Stimulated activated CD8-positive, alpha-beta memory T cell treated with anti-CD3 and anti-CD28 coated beads, Interleukin-2, amount 100 ng/mL, for 1 hour (primary cell): ENCODE data around the gene SCGB1A1.
"Not testable (repeated sequence)": the region's sequence is repeated elsewhere in the genome, so short reads cannot be mapped to it uniquely, and the experiment has no call there.

Experiments
- DNase-seq, 2 donors: peaks; one replicate each; pipeline ENCODE4 v3.0.0-alpha.2; 2020; ENCODE audit warnings: low read depth in 2 of 2

SCGB1A1 gene

GRCh38 chr11:62418733-62419132, at the start of gene SCGB1A1:
TSS of gene SCGB1A1 (plus strand) at chr11:62419033. CDS start at chr11:62419096, 63 bp downstream.
- no peak for DNase-seq

DNA sequence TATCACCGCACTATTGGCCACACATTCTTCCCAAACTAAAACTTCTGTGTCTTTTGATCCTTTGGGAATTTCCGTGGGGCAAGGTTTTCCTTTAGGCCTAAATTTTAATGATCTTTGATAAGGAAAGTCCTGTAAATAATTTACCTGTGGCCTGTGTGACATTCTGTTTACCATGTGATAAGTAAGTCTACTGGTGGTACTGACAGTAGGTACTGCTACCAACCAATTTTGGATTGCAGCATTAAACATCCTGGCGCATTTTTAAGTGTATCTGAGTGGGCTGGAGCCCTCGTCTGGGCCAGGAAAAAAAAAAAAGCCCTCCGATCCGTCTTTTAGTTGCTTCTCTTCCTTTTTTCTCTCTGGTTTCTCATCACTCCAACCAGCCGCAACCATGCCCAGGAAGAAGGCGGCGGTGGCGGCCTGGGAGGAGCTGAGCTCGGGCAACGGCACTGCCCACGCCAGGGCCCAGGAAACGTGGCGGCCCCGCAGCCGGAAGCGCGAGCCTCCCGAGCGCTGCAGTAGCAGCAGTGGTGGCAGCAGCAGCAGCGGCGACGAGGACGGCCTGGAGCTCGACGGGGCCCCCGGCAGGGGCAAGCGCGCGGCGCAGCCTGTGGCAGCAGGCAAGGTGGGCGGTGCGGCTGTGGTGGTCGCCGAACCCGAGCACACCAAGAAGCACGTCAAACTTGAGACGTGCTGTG, 47.9 kb upstream of the SCGB1A1 start:
- DNase-seq = peak; percentile 5 to 15

GRCh38 chr11:62372871-62373270, 46.0 kb upstream of the SCGB1A1 start:
- DNase-seq = no peak

- DNase-seq = no peak
Measured at GRCh38 chr11:62373464-62374119, 45.2 kb upstream of the SCGB1A1 start.

DNA sequence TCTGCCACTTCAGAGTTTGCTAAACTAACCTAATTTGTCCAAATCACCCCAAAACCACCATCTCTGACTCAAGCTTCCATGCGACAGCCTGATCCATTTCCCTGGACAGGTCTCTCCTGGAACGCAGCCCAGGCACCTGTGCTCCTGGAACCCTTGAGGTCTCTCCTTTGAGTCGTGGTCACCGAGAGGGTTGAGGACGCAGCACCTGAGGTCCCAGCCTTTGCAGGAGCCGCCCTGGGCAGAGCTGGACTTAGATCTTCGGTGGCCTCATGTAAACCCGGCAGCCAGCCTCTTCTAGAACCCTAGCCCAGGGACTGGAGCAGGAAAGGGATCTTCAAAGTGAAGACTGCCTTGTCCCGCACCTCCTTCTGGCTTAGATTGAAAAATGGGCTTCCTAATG, 44.0 kb upstream of the SCGB1A1 start:
- DNase-seq = no peak

GRCh38 chr11:62378459-62379063, 40.3 kb upstream of the SCGB1A1 start:
- DNase-seq = not testable (repeated sequence)

- DNase-seq = not testable (repeated sequence)
Measured at GRCh38 chr11:62379586-62379985, 39.2 kb upstream of the SCGB1A1 start.

- peak in 1 of 2 donors; percentile 22 for DNase-seq
Measured at GRCh38 chr11:62380821-62381245, 38.0 kb upstream of the SCGB1A1 start.

DNA sequence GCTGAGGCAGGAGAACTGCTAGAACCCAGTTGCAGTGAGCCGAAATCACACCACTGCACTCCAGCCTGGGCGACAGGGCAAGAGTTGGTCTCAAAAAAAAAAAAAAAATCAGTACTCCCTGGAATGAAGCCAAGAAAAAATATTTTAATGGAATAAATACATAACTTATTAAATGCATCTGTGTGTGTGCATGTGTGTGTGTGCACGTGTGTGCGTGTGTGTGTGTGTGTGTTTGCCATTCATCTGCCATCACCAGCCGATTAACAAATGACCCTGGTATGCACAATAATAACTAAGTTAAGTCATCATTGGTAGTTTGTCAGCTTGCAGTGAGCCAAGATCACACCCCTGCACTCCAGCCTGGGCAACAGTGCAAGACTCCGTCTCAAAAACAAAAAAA, 35.0 kb upstream of the SCGB1A1 start:
- no peak for DNase-seq

DNA sequence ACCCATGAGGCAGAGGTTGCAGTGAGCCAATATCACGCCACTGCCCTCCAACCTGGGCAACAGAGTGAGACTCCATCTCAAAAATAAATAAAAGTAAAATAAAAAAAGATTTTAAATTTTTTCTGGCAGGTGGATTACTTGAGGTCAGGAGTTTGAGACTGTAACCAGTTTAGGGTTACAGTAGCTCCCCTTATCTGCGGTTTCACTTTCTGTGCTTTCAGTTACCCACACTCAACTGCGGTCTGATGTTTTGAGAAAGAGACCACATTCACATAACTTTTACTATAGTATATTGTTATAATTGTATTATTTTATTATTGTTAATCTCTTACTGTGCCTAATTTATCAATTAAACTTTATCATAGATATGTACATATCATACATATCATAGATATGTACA, 32.8 kb upstream of the SCGB1A1 start:
- not testable (repeated sequence) for DNase-seq

GRCh38 chr11:62387381-62387780, 31.5 kb upstream of the SCGB1A1 start:
- no peak for DNase-seq

DNA sequence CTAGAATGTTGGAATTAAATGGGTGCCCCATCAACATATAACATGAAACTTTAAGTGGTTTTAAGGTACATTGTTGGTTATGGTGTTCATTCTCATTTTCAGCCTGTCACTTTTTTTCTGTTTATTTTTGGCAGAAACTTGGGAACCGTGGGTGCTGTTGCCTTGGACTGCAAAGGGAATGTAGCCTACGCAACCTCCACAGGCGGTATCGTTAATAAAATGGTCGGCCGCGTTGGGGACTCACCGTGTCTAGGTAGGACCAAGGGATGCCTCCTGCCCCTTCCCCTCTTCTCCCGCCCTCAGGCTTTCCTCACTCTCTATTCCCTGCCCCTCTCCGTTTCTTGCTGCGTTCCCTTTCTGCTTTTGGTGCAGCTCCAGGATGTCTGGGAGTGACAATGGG, 29.8 kb upstream of the SCGB1A1 start:
- no peak for DNase-seq

DNA sequence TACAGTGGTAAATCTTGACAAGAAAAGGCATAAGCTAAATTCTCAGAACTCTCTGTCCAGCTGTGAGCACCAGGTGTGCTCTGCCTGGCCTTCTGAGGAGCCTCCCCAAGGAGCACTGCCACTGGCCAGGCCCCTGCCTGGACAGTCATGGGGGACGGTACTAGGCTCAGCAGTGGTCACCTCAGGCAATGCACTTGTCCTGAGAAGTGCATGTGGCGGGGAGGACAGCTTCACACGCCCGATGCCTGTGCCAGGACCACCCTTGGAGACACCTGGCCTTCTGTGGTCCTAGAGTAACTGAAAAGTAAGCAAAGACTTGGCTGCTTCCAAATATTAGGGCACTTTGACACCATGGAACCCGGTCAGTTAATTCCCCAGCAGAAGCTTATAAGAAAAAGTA, 28.6 kb upstream of the SCGB1A1 start:
- no peak for DNase-seq

- no peak for DNase-seq
Measured at GRCh38 chr11:62390722-62391121, 28.1 kb upstream of the SCGB1A1 start.

DNA sequence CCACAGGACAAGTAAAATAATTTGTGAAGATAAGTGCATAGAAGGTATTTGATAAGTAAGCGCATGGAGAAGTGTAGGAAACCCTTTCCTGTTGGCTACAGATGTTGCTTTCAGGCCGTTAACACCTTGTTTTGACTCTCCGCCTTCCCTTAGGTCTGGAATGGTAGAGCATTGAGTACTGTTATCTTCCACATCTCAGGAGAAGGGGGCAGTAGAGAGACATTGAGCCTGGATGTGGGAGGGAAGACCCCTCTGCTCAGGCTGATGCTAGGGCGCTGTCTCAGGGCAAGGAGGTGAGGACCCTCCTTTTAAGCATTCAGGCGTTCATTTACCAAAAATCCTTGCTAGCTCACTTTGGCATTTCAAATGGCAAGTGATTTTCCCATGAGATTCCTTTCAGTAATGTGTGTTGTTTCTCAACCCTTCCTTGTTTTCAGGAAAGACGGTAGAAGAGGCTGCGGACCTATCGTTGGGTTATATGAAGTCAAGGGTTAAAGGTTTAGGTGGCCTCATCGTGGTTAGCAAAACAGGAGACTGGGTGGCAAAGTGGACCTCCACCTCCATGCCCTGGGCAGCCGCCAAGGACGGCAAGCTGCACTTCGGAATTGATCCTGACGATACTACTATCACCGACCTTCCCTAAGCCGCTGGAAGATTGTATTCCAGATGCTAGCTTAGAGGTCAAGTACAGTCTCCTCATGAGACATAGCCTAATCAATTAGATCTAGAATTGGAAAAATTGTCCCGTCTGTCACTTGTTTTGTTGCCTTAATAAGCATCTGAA, 27.0 kb upstream of the SCGB1A1 start:
- no peak for DNase-seq

DNA sequence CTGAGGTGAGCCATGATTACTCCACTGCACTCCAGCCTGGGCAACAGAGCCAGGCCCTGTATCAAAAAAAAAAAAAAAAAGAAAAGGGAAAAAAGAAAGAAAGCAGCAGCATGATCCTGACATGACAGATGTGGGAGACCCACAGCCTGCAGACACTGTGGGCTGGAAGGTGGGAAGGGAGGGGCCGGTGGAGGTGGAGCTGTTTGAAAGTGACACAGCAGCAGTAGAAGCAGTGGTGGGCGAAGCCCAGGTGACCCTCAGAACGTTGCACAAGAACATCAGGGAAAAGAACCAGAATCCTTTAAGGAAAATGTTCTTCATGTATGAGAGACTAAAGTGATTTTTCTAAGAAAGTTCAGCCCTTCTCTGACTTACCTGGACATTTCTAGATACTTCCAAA, 26.3 kb upstream of the SCGB1A1 start:
- no peak for DNase-seq

DNA sequence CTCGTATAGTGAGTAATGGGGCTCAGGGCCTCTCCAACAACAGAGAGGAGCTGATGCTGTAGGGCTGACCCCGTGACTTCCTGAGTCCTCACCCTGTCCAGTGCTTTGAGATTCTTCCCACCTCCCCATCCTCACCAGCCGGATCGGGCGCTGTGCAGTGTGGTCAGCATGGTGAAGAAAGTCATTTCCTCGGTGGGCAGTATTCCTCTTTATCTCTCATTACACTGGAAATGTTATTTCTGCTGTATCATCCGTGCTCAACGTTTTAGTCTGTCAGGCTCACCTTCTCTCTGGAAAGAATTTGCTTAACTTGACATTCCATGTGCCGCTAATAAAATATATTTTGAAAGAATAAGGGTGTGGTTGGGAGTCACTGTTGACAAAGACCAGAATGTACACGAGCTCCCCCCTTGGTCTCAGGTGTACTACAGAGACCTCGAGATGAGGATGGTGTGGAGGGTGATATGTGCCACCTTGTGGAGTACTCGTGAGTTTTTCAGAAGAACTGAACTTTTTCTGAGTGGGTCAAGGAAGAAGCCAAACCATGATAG, 25.7 kb upstream of the SCGB1A1 start:
- peak in 1 of 2 donors; percentile 4 for DNase-seq

DNA sequence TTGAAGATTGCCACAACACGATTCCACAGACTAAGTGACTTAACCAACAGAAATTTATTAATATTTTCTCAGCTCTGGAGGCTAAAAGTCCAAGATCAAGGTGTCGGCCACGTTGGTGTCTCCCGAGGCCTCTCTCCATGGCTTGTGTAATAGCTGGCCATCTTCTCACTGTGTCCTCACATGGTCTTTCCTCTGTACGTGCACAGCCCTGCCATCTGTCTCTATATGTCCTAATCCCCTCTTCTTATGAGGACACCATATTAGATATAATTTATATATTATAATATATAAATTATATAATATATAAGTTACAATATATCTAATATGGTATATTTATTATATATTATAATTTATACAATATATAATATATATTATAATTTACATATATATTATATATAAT, 25.1 kb upstream of the SCGB1A1 start:
- DNase-seq = no peak

GRCh38 chr11:62394825-62395538, 23.9 kb upstream of the SCGB1A1 start:
- peak; percentile 13 to 28 for DNase-seq

DNA sequence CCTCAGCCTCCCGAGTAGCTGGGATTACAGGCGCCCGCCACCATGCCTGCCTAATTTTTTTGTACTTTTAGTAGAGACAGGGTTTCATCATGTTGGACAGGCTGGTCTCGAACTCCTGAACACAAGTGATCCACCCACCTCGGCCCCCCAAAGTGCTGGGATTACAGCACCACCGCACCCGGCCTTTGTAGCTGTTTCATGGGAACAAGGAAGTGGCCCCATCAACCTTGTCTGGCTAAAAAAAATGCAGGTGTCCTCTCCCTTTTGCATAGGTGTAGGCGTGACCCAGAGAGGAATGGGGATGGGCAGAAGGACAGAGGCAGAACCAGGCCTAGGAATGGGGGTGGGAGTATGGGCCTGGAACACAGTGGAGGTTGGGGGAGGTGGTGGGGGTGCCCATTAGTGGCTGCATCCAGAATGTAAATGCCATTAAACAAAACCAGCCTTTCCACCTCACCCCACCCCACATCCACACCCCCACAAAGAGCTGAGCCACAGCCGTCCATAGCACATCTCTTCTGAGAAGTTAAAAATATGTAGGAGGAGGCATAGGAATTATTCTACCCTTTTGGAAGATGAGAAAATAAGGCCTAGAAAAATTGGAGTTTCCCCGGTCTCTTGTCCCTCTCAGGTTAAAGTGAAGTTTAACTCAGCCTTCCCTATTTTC, 22.8 kb upstream of the SCGB1A1 start:
- DNase-seq = no peak
